ENCODE data around the gene TPRA1.

- TF ChIP-seq CTCF (conservative IDR thresholded peaks at IDR 0.05; ENCODE audit: low read depth, low read length): no peak
- TF ChIP-seq EZH2 (IDR thresholded peaks at IDR 0.05; ENCODE audit: borderline replicate concordance, low read depth, low read length, poor library complexity, severe bottlenecking): no peak
These were observed 53.4 kb downstream of the TPRA1 start for GRCh38 chr3:127536830-127537812.

Data from A673 (cell line).